Pulmonary artery endothelial cell (primary cell): Measurements from ENCODE around the gene AGAP3. TPM values are rescaled to one million over a fixed set of nuclear protein-coding genes. Genes with fewer than 3 reads are reported as not detected.

Source experiments
- DNase-seq: peaks from one replicate; pipeline ENCODE4 v3.0.0-alpha.2; 2011; ENCODE audit warnings: low read depth, low spot score
- total RNA-seq: library from RNA; depleted of rRNA; stranded (reverse); fragments of >200 nt; gene quantifications from 2 replicates; pipeline ENCODE4 v1.2.3, GENCODE V29; 2014

AGAP3 gene
- total RNA-seq, 1 donor from 2014 or later, result 52.1 TPM

DNA sequence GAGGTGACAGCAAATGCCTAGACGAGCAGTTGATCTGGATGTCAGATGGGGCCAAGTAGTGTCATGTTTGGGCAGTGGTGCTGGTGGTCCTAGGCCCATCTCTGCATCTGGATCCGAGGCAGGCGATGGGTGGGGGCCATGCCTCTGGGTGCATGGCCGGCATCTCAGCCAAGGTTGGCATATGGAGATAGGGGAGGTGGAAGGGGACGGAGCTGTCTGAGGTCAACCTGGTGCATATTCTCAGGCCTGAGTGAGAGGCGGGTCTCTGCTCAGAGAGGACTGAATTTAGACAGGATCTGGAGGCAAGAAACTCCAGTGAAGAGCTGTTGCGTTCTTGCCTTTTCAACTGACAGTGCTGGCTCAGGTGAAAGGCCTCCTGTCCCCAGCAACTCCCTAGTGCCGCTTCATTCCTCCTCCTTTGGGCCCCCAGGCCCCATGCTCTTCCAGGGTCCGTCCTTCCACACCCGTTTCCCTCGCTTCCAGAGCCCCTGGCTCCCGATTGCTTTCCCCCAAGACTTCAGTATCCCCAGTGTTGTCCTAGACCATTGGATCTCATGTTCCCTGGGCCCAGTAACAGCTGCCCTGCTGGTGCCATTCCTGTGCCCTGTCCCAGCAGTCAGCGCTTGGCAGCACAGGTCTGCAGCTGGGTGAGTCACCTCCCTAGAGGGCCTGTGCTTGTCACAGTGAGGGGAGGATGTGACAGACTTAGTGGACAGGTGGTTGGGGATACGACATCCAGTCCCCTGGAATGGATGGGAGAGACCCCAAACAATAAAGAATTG lies 48.7 kb downstream of the AGAP3 start:
- no peak for DNase-seq

DNA sequence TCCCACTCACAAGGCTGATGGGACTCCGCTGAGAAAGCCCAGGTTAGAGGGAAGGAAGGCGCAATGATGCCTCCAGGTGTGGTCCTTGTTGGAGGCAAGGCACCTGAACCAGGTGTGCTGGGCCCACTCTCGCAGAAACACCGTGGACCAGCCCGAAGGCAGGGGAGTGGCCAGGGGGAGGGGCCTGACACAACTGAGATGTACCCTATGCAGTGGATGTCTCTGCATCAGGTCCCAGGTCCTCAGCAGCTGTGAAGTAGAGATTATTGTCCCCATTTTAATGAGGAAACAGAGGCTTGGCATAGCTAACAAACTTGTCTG lies 49.2 kb downstream of the AGAP3 start:
- no peak for DNase-seq

DNA sequence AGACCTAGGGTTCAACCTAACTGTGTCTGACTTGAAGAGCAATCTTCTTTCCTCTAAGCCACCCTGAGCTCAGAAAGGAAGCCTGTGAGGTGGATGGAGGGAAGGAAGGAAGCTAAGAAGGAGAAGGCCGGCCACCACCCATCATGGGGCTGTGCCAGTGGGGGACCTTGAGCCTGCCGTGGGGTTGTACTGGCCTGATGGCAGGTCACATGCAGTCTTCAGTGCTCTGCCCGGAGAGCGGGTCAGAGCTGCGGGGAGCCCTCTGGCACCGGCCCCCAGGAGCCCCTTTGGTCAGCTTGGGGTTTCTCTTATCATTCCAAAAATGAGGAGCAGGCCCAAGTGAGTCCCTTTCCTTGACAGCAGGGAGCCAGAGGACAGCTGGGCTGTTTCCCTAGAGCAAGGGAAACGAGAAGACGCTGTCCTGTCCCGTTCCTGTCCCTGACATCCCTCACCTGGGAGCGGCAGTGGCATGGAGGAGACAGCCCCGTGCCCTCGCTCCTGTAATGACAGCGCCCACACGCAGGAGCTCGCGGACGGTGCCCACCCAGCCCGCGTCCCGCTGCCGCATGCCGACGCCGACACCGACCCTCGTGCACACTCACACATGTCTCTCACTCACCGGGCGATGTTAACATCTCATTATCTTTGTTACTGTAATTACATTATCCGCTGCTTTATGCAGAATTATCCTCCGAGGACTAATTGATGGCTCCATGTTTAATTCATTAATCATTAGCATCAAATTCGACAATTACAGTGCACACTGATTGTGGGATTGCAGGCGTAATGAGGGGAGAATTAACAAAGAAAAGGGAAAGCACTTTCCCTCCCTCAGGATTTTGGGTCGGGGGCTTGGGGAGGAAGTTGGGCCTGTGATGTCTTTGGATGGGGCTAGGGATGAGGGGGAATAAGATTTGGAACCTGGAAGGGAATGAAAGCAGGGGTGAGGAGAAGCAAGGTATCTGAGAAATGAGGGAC lies 49.9 kb downstream of the AGAP3 start:
- DNase-seq, result no peak

DNA sequence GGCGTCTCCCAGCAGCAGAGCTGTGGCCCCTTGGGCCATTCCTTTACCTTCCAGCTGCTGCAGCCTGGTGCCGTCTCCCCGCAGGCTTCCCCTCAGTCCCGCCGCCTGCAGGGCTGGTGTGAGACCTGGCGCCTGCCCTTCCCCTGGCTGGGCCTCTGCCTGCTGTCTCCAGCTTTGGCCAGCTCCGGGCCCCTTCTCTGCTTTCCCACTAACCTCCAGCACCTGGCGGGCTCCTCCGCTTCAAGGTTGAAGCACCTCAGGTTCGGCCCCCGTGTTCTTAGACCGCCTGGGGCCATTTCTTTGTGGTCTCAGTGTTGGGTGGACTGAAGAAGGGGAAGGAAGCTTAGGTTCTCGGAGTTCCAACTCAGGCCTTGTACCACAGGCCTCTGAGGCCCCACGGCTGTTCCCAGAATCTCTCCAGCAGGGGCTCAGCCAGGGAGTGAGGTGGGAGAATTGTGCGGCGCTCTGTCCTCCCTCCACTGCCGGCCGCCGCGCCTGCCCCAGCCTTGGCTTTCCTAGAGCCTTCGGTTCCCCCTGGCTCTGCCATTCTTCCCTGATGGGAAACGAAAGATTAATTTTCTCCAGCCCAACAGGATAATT lies 50.9 kb downstream of the AGAP3 start:
- DNase-seq, result no peak

DNA sequence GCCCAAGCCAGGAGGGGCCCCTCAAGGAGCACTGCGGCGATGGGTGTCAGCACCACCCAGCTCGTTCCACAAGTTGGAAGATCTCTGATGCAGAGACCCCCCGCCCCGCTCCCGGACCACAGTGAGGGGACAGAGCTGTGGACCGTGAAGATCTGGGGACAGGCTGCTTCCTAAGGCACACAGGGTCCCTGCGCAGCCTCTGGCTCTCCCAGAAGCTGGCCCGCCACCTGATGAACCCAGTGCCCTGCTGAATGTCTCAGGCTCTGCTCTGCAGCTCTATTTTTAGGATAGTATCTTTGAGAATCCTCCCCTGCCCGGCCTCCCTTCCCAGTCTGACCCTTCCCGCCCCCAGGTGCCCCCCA lies 51.5 kb downstream of the AGAP3 start:
- DNase-seq, result no peak

DNA sequence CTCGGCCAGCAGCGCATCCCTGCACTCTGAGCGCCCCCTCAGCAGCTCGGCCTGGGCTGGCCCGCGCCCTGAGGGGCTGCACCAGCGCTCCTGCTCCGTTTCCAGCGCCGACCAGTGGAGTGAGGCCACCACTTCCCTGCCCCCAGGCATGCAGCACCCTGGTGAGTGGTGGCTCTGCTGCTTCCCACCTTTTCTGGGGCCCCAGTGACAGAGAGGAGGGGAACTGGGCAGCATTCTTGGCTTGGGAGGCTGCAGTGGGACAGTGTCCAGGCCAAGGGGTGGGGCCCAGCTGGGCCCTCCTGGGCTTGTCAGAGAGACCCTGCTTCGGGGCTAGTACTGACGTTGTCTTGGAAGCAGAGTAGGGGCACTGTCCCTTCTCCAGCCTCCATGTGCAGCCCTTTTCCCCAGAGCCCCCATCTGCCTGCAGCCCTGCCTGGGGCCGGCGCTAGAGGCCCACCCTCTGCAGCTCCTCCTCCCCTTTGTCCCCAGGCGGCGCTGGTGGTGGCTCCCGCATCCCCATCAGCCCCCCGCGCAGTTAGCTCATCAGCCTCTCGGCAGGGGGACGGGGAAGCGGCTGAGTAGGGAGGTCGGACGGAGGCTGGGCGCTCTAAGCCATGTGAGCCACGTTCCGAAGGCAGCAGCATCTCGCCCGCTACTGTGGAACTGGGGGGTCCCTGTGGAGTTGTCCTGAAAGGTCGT lies 52.0 kb downstream of the AGAP3 start:
- no peak for DNase-seq

DNA sequence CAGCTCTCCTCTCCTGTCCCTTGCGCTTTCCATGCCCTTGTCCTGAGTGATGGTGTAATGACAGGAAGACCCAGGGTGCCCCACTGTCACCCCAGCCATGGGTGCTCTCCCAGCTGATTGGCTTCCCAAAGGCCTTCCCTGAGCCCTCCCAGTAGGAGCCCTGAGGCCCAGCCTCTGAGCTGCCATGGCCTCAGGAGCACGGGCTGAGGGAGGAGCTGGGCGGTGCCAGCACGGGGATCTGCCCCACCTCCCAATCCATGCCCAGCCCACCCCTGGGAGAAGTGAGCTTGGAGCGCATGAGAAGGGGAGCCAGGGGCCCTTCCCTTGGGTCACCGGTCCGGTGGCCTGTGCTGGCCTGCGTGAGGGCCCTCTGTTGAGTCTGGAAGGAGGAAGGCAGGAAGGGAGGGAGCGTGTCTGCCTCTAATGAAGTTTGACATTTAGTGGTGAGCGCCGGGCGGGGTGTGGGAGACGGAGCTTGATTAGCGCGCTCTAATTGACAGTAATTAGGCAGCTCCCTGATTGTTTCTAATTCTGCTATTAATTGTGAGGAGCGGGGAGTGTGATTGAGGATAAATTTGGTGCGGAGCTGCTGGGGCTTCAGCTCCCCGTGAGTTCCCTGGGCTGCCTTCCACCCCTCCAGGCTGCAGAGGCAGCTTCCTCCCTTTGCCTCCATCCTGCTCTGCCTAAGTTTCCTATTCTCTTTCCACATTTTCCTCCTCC lies 53.0 kb downstream of the AGAP3 start:
- DNase-seq, result no peak

DNA sequence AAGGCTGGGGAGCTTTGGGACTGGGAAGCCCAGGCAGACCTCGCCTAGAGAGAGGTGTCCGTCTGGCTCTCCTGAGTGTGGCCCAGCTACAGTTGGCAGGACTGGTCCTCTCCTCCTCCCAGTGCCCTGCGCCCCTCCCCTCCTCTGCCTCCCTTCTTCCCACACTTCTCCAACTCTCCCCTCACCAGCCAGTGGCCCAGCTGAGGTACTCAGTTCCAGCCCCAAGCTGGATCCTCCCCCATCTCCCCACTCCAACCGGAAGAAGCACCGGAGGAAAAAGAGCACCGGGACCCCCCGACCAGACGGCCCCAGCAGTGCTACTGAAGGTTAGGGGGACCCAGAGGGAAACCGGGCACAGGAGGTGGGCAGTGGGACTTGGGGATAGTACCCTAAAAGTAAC lies 53.5 kb downstream of the AGAP3 start:
- DNase-seq, result no peak

DNA sequence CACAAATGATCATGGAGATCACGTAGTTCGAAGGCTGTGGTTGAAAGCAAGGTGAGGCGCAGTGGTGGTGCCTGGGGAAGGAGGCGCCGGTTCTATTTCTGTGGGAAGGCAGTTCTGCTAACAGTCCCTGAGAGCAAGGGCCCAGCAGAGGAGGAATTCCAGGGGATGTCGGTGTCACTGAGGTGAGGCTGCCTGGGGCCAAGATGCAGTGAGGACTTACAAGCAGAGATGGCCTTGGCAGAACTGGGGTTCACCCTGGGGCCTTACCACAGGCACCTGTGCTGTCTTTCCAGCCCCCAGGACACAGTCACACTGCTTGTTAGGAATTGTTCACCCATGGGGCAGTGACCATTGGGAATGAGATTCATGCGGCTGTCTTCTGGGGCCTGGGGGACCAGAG lies 54.6 kb downstream of the AGAP3 start:
- no peak for DNase-seq

DNA sequence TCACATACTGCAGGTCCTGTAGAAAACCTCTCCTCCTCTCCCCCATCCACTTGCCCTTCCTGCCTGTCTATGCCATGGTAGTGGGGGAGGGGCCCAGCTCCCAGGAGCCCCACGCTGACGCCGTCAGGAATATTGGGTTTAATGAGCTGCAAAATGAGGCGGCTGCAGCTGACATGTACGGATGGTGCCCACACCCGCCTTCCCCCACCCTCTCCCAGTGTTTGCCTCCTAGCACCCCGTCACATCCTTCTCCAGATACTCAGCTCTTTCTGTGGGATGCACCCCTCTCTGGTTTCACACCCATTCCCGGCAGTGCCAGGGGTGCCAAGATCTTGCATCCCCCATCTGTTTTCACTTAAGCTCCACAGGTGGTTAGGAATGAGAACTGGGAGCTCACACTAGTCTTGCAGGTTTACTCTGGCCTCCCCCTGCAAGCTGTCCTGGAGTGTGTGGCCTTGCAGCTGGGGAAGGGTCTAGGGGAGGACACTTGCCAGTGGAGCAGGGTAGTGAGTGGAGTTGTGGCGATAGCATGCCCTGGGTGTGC lies 55.1 kb downstream of the AGAP3 start:
- no peak for DNase-seq

DNA sequence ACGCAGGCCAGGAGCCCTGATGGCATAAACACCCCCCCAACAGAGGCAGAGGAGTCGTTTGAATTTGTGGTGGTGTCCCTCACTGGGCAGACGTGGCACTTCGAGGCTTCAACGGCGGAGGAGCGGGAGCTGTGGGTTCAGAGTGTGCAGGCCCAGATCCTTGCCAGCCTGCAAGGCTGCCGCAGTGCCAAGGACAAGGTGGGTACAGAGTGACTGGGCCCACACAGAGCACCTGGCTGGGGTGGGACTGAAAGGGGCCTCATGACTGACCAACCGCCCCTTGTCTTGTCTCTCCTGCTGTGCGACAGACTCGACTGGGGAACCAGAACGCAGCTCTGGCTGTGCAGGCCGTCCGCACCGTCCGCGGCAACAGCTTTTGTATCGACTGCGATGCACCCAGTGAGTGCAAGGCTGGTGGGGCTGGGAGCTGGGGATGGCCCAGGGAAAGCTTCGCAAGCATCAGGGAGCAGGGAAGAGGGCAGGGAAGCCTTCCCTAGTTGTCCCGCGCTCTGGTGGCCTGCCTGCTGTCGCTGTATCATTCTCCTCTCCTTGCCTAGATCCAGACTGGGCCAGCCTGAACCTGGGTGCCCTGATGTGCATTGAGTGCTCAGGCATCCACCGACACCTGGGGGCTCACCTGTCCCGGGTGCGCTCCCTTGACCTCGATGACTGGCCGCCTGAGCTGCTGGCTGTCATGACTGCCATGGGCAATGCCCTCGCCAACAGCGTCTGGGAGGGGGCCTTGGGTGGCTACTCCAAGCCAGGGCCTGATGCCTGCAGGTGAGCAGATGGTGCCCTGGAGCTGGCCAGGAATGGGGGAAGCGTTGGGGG lies 55.8 kb downstream of the AGAP3 start:
- no peak for DNase-seq

DNA sequence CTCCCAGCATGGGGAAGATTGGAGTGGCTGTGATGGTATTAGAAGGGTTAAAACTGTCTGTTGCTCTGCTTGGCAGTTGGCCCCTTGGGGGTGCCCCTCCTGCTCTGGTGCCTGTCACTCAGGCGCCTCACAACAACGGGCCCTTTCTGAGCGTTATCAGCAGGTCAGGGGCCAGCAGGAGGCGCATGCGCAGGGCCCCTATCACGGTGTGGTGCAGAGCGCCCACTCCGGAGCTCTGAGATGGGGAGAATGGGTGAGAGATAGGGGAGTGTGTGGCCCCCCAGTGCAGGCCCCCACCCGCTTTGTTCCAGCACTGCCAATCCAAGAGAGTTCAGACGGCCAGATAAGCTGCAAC lies 56.4 kb downstream of the AGAP3 start:
- no peak for DNase-seq

DNA sequence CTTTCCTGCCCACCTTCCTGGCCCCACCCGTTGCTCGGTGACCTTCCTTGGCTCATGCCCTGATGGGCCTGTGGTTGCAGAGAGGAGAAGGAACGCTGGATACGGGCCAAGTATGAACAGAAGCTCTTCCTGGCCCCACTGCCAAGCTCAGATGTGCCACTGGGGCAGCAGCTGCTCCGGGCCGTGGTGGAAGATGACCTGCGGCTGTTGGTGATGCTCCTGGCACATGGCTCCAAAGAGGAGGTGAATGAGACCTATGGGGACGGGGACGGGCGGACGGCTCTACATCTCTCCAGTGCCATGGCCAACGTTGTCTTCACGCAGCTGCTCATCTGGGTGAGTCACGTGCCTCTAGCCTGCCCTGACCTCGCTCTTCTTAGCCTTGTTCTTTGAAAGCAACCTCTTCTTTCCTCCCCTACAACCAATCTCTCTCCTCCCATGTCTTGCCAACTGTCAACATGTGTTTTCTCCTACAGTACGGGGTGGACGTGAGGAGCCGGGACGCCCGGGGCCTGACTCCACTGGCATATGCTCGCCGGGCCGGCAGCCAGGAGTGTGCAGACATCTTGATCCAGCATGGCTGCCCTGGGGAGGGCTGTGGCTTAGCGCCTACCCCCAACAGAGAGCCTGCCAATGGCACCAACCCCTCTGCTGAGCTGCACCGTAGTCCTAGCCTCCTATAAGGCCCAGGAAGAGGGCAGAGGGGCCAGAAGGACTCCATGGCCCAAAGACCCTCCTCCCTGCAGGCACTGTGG lies 57.2 kb downstream of the AGAP3 start:
- no peak for DNase-seq

DNA sequence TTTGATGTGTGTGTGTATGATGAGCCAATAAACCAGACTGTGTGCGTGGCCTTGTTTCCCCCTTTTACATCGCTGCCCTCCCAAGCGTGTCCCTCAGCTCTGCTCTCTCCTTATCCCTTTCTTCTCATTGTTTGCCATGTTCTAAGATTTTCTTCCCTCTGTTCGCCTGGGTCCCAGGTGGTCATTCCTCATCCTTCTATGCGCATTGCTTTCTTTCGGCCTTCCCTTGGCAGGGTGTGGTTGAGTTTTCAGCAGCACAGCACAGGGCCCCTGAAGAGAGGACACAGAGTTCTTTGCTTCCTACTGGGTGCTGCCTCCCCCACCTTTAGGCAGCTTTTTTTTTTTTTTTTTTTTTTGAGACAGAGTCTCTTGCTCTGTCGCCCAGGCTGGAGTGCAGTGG lies 58.1 kb downstream of the AGAP3 start:
- no peak for DNase-seq

DNA sequence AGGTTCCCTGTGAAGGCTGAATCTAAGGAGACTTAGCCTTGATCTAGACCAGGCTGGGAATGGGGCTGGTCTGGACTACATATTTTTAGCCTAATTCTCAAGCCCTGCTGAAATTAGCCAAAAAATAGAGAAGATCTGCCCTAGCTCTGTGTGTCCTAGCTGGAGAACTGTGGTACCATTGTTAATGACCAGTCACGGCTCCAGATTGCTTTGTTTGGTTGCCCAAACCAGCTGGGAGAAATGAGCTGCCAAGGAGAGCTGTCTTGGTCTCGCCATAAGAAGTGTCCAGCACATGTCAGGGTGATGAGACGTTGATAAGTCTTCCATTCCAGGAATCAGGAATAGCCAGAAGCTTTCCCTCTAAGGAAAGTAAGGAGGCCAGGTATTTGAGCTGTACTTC lies 60.5 kb downstream of the AGAP3 start:
- DNase-seq, result no peak

DNA sequence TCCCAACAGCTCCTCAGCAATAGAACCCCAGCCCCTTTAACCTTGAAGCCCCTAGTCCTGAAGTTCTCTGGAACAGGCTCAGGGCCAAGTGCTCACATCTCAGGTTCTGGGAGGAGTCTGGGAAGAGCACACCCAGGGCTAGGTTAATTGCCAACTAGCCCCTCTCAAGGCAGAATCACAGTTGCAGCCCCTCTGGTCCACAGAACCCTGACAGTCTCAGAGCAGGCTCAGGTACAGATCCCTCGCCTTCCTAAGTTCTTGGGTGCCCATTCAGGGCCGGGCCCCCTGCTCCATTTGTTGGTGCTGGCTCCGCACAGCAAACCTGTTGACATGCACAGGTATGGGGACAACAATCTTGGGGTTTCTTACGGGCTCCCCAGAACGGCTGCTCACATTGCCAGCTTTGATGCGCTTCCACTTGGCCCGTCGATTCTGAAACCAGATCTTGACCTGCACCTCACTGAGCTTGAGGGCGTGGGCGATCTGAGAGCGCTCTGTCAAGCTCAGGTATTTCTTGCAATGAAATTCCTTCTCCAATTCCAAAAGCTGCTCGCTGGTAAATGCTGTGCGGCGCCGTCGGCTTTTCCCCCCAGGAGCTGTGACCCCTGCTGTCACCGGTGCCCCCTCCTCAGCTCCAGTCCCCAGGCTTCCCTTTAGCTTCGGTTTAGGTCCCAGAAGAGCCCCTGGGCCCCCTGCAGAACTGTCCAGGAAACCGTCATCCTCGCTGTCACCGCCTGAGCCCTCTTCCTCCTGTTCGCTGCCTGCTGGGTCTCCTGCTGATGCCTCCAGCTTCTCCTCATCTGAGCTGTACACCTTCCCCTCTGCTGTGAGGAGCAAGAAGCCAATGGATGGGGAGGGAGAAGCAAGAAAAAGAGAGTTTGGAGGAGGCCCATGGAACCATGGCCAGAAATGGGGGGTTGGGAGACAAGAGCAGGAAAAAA lies 62.3 kb downstream of the AGAP3 start:
- DNase-seq, result no peak

DNA sequence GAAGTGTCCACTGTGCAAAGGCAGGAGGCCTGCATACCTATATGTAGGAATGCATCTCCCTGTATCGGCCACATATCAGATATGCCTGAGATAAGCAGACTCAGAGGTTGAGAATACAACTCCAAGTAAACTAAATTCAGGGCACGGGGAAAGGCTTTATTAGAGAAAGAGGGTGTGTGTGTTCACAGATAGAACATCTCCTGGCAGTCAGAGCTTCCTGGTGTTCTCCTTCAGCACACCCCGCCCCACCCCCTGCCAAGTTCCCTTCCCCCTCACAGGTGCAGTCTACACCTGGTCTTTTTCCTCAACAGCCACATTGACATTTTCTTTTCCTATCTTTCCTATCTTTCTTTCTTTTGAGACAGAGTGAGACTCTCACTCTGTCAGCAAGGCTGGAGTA lies 64.1 kb downstream of the AGAP3 start:
- no peak for DNase-seq
